B cell (primary cell): ENCODE measurements around the gene GABRB2. TPM values are rescaled to one million over a fixed set of nuclear protein-coding genes. Genes with fewer than 3 reads are reported as not detected.

Experiments
- ATAC-seq: fragments of 200-7000 bp; cut with Tn5 transposase; one replicate; pipeline ENCODE4 v1.10.0; 2021; ENCODE audit warnings: low read depth, mild to moderate bottlenecking, moderate number of reproducible peaks, moderate library complexity
- CTCF ChIA-PET: fragments of 350-600 bp; sonication (Branson Sonifier 250); formaldehyde crosslinking; loops from one replicate; lab custom pipeline; 2021; ENCODE audit warnings: antibody characterized with exemption, inconsistent platforms; lab: Charles Lee
- POLR2A ChIA-PET: fragments of 350-600 bp; sonication (Branson Sonifier 250); formaldehyde crosslinking; loops from one replicate; lab custom pipeline; 2021; ENCODE audit warnings: antibody characterized with exemption; lab: Charles Lee
- DNase-seq: peaks from one replicate; pipeline ENCODE4 v3.0.0; 2013
- H2AFZ ChIP-seq: 2 replicates; pipeline ENCODE4 v1.6.1; 2012; ENCODE audit warnings: mild to moderate bottlenecking, low read depth, low read length; ENCODE audit not compliant: insufficient read depth, poor library complexity, severe bottlenecking
- H3K27ac ChIP-seq, 2 donors: 1 replicate in 1 of 2; 2 replicates in 1 of 2; pipeline ENCODE4 v1.5.1; 2012 to 2013; ENCODE audit warnings: low read length in 2 of 2, mild to moderate bottlenecking in 2 of 2, moderate library complexity in 1 of 2
- H3K27me3 ChIP-seq, 4 experiments: fragments of 200-600 bp in 1 of 4; sonication (generic) in 1 of 4; replicated peaks in 1 of 4; 1 replicate in 2 of 4; 2 replicates in 2 of 4; pipeline versions ENCODE4 v1.6.1 to v1.7.0; 2013 to 2016; ENCODE audit warnings: low read length in 3 of 4, mild to moderate bottlenecking in 2 of 4, mixed read lengths in 1 of 4, moderate library complexity in 1 of 4; ENCODE audit not compliant: insufficient read depth in 4 of 4, control insufficient read depth in 3 of 4; ENCODE audit errors: control extremely low read depth in 1 of 4
- H3K36me3 ChIP-seq, 2 experiments: replicated peaks in 1 of 2; 1 replicate in 1 of 2; 2 replicates in 1 of 2; pipeline versions ENCODE4 v1.6.1 to v1.7.1; 2013; ENCODE audit warnings: low read length in 1 of 2; ENCODE audit not compliant: insufficient read depth in 2 of 2, control insufficient read depth in 1 of 2; ENCODE audit errors: control extremely low read depth in 1 of 2, extremely low read depth in 1 of 2
- H3K4me1 ChIP-seq, 2 donors: fragments of 200-600 bp in 1 of 2; sonication (generic) in 1 of 2; 1 replicate in 1 of 2; 2 replicates in 1 of 2; pipeline versions ENCODE4 v1.5.1 to v1.6.1; 2013 to 2017; ENCODE audit warnings: low read length in 2 of 2; ENCODE audit not compliant: control insufficient read depth in 2 of 2, insufficient read depth in 2 of 2
- H3K4me2 ChIP-seq: replicated peaks from 2 replicates; pipeline ENCODE3; 2012; ENCODE audit warnings: mild to moderate bottlenecking, low read depth, low read length; ENCODE audit not compliant: poor library complexity, severe bottlenecking
- H3K4me3 ChIP-seq, 5 experiments: fragments of 200-600 bp in 1 of 5; sonication (generic) in 1 of 5; 1 replicate in 3 of 5; 2 replicates in 2 of 5; pipeline versions ENCODE4 v1.5.1 to v1.7.0; 2011 to 2016; ENCODE audit warnings: low read length in 4 of 5, mild to moderate bottlenecking in 4 of 5, low read depth in 2 of 5, control low read depth in 1 of 5, moderate library complexity in 1 of 5; ENCODE audit not compliant: insufficient read depth in 1 of 5; ENCODE audit errors: control extremely low read depth in 1 of 5, extremely low read depth in 1 of 5
- H3K79me2 ChIP-seq: fragments of 200-600 bp; sonication (generic); one replicate; pipeline ENCODE4 v1.6.0; 2016; ENCODE audit warnings: low read length; ENCODE audit not compliant: control insufficient read depth, insufficient read depth
- H3K9ac ChIP-seq: fragments of 200-600 bp; sonication (generic); 2 replicates; pipeline ENCODE4 v1.6.1; 2017; ENCODE audit warnings: mild to moderate bottlenecking, low read length, moderate library complexity
- H3K9me3 ChIP-seq, 3 donors: one replicate each; pipeline versions ENCODE4 v1.6.1 to v1.7.1; 2013; ENCODE audit warnings: low read length in 2 of 3; ENCODE audit not compliant: control insufficient read depth in 2 of 3, insufficient read depth in 1 of 3; ENCODE audit errors: control extremely low read depth in 1 of 3
- H4K20me1 ChIP-seq: 2 replicates; pipeline ENCODE4 v1.6.0; 2012; ENCODE audit warnings: mild to moderate bottlenecking, low read length; ENCODE audit not compliant: insufficient read depth, control insufficient read depth, poor library complexity, severe bottlenecking
- H3K27ac Mint-ChIP-seq: one replicate; pipeline ENCODE4 v1.8.0; 2021; ENCODE audit warnings: mixed read lengths
- H3K27me3 Mint-ChIP-seq: one replicate; pipeline ENCODE4 v1.8.0; 2021; ENCODE audit warnings: mixed read lengths
- H3K4me1 Mint-ChIP-seq: one replicate; pipeline ENCODE4 v1.8.0; 2021; ENCODE audit warnings: mixed read lengths
- H3K4me3 Mint-ChIP-seq: one replicate; pipeline ENCODE4 v1.8.0; 2021; ENCODE audit warnings: mixed read lengths
- H3K9me3 Mint-ChIP-seq: one replicate; pipeline ENCODE4 v1.8.0; 2022; ENCODE audit warnings: mixed read lengths; ENCODE audit not compliant: insufficient read depth
- CTCF ChIP-seq: fragments of 200-600 bp; IDR thresholded peaks from one replicate; pipeline ENCODE4 v1.8.0; 2022; ENCODE audit warnings: antibody characterized with exemption, mild to moderate bottlenecking
- EZH2 ChIP-seq: IDR thresholded peaks from 2 replicates; pipeline ENCODE4 v1.6.1; 2012; ENCODE audit warnings: borderline replicate concordance, low read depth, mild to moderate bottlenecking, moderate library complexity, low read length; ENCODE audit not compliant: insufficient read depth, poor library complexity, severe bottlenecking
- WGBS: methylation state at CpG from one replicate; pipeline ENCODE4 v1.1.5; 2013; ENCODE audit warnings: missing lambda C conversion rate; ENCODE audit not compliant: insufficient coverage; 5-methylcytosine and 5-hydroxymethylcytosine counted together
- intact Hi-C: fragments of 100-400 bp; cut with micrococcal nuclease; formaldehyde crosslinking; loops from one replicate; pipeline ENCODE4 v1.10.0; 2022
- polyA plus RNA-seq: library from polyadenylated mRNA; depleted of rRNA; stranded (reverse); fragments of >200 nt; gene quantifications from 2 replicates; pipeline ENCODE4 v1.2.3, GENCODE V29; 2012
- total RNA-seq, 2 donors: library from RNA; stranded (reverse); fragments of 120-200 nt in 1 of 2; gene quantifications; 1 replicate in 1 of 2; 2 replicates in 1 of 2; pipeline versions ENCODE4 v1.2.3 to v1.2.4, GENCODE V29; 2013 to 2022

Gene GABRB2
- total and polyA plus RNA-seq, 2 donors (not counting 1 experiment from before 2014, with no cell fraction given): 0.15 to 0.16 TPM

DNA sequence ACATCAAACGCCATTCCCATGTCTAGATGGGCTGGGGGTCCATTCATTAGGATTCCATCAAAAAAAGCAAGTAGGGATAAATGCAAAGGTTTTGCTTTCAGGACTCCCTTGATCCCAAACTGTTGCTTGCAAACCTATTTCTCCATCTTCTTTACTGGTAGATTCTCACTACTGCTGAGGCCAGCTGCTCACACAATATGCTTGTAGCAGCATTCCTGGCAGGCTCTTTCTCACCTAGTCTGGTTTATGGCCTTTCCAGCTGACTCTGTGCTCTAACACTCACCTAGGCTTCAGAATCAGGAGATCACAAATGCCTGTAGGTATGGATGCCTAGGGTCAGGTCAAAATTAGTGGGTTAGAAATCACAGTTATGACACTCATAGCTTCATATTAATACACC is 274.7 kb downstream of the GABRB2 start:
- DNase-seq: no peak
- Mint-ChIP-seq H3K27me3 (no peaks in the 10 kb centered on the region), H3K4me1 (no peaks in the 10 kb centered on the region), H3K9me3 (peaks cover 6% of the 10 kb centered on the region), H3K4me3 (no peak overlapping the region), H3K27ac (no peak overlapping the region)
- Histone ChIP-seq H3K27ac (no peak overlapping the region), H3K4me1 (no peaks in the 10 kb centered on the region), H4K20me1 (no peaks in the 10 kb centered on the region), H3K36me3 (no peaks in the 10 kb centered on the region), H3K79me2 (no peaks in the 10 kb centered on the region), H3K4me2 (no peak overlapping the region), H3K4me3 (no peak overlapping the region), H3K9me3 (no peaks in the 10 kb centered on the region), H3K9ac (no peak overlapping the region), H2AFZ (no peak overlapping the region), H3K27me3 (no peaks in the 10 kb centered on the region)
- no peak for ATAC-seq
- 100% methylated on average over 1 of the region's 1 CpG for WGBS
- TF ChIP-seq CTCF: no peak
- no peak for TF ChIP-seq EZH2
- intact Hi-C loops: no loop called here
- ChIA-PET POLR2A (no interaction called here), CTCF (no interaction called here)

DNA sequence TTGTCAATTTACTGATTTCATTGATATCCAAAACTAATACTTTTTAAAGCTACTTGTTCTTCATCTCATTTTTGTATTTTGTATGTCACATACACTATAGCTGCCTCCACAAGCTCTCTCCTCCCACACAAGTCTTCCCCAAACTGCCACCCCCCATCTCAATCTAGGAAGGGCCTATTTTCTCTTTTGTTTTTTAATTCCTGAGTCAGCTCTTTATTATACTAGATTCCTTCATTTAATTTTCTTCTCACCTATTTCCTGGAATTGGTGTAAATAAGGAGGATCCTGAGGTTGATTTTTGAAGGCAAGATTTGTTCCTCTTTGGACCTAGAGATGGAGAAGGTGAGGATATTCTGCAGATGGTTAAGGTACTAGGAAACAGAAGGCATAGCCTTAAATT is 277.4 kb downstream of the GABRB2 start:
- Histone ChIP-seq H3K27ac (no peak overlapping the region), H4K20me1 (no peaks in the 10 kb centered on the region), H3K79me2 (no peaks in the 10 kb centered on the region), H3K9me3 (no peaks in the 10 kb centered on the region), H3K4me2 (no peak overlapping the region), H2AFZ (no peak overlapping the region), H3K9ac (no peak overlapping the region), H3K27me3 (no peaks in the 10 kb centered on the region), H3K4me1 (no peaks in the 10 kb centered on the region), H3K36me3 (no peaks in the 10 kb centered on the region), H3K4me3 (no peak overlapping the region)
- H3K27me3 Mint-ChIP-seq: no peaks in the 10 kb centered on the region
- H3K9me3 Mint-ChIP-seq: peaks cover 6% of the 10 kb centered on the region
- intact Hi-C loops: no loop called here
- no peak overlapping the region for H3K27ac Mint-ChIP-seq
- no peak for ATAC-seq
- TF ChIP-seq CTCF: no peak
- no peak for TF ChIP-seq EZH2
- DNase-seq: no peak
- ChIA-PET POLR2A (no interaction called here), CTCF (no interaction called here)
- H3K4me3 Mint-ChIP-seq: no peak overlapping the region
- no peaks in the 10 kb centered on the region for H3K4me1 Mint-ChIP-seq
